Kasumi-1 (cell line): Measurements from ENCODE around the gene CLDN34.
A peak's percentile ranks its signal among the peaks of the same experiment; 100 is the strongest.

ENCODE experiments used
- DNase-seq, 2 experiments: peaks; one replicate each; lab custom pipeline; 2025; lab: John Stamatoyannopoulos, UW

CLDN34 gene

DNA sequence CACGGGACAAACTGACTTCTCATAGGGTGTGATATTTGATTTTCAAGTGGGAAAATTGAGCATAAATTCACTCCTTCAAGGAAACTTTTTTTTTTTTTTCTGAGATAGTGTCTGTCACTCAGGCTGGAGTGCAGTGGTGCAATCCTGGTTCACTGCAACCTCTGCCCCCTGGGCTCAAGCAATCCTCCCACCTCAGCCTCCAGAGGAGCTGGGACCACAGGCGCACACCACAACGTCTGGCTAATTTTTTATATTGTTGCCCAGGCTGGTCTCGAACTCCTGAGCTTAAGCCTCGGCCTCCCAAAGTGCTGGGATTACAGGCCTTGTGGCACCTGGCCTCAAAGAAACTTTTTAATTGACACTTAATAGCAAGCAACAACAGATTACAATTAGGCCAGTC lies 13.8 kb downstream of the CLDN34 start:
- no peak for DNase-seq

DNA sequence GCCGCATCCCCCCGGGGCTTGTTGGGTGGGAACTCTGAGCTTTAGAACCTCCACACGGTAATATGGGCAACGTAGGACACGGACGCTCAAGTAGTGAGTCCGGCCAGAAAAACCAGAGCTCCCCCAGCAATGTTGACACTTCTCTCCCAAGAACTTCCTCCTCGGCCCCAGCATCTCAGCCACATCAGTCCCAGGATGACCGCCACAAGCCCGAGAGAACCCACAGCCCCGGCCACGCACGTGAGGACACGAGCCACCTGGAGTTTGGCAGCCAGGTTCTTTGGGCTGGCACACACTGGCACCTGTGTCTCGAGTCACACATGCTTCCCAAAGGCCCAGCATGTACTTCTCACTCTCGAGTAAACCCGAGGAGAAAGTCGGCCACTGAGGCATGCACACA lies 16.3 kb downstream of the CLDN34 start:
- no peak for DNase-seq

DNA sequence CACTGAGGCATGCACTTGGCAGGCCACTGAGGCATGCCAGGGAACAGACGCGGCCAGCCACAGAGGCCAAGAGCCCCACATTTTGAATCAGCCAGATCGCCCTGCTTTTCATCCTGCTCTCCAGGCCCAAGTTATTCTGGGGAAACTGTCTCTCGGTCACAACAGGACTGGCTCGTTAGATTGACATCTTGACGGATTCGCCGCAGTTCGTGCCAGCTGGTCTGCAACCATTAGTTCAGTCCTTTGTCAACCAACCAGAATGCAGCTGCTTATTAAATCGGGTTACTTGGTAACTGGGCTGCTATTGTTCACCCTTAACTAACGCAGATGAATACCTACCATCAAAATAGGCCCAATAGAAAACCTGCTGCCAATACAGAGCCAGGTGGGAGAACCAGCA lies 16.7 kb downstream of the CLDN34 start:
- no peak for DNase-seq

DNA sequence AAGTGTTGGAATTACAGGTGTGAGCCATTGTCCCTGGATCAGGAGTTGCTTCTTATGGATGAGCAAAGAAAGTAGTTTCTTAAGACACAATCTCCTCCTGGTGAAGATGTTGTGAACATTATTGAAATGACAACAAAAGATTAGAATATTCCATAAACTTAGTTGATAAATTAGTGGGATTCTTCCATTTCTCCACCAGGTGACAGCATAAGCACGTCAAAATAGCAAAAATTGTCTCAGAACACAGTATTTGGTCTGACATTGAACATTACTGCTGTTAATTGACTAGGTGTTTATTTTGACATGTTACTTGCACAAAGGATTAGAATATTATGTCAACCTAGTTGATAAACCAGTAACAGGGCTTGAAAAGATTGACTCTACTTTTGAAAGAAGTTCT lies 21.6 kb downstream of the CLDN34 start:
- peak; percentile 7 to 27 for DNase-seq

DNA sequence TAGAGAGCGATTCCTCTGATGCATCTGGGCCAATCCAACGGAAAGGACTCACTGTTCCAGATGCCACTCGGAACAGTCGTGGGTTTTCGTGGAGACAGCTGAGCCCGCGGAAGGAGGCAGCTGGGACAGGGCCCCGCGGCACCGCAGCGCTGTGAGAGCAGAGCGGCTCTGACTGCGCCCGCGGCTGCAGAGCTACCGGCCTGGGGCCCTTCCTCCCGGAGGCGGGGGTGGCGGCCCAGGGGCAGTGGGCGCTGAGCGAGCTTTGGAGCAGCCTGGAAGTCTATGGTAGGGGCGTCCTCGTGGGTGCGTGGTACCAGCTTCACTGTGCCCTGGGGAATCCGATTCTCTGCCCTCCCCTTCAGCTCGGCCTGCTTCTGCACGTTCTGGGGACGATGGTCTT lies 24.9 kb downstream of the CLDN34 start:
- DNase-seq = no peak

DNA sequence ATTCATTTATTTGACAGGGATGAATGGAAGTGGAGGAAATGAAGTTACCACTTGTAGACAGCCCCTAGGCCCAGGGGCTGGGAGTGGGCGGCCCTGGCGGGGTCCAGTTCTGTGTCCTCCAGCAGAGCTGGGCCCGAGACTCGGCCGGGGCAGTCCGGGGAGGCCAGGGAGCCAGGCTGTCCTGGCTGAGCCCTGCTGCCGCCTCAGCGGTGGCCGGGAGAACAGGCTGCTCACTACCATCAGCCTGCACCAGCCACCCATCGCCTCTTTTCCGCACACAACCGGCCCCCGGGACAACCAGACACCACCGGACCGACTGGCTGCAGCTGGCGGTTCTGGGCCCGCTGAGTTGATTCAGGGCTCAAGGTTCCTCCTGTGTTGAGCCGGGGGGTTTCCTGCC lies 25.6 kb downstream of the CLDN34 start:
- no peak for DNase-seq

DNA sequence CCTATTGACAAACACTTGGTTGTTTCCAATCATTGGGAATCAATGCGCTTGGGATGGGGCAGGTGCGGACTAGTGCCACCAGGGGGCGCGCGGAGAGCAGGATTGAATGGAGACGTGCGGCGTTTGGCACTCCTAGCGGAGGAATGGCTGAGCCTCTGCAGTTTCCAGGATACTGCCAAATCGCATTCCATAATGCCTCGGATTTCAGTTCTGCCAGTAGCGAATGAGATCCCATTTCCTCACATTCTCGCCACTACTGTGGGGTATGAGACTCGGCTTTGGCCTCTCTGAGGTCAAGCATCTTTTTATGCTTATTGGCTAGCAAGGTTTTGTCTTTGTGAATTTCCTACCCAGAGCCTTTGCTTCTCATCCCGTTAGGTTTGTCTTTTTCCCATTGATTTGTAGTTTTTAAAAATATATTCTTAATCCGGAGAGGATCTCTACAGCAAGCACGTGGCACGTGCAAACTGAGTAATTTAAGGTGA lies 28.7 kb downstream of the CLDN34 start:
- DNase-seq = peak in 1 of 2 experiments; percentile 7

DNA sequence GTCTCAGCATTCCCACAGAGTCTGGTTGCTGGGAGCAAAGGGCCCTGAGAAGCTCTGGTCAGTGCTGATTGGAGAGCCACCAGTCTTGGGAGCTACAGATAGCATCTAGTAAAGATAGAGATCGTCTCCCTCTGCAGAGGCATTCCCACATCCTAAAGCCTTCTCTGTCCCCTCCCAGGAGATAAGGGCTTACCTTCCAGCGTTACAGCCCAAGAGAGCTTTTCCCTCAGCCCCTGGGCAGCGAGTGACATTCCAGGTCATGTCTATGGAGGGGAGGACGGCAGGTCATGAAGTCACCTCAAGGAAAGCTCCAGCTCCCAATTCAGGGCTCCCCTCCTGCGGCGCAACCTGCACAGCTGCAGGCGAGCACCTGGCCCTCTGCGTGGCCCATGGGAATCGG lies 29.9 kb downstream of the CLDN34 start:
- no peak for DNase-seq

DNA sequence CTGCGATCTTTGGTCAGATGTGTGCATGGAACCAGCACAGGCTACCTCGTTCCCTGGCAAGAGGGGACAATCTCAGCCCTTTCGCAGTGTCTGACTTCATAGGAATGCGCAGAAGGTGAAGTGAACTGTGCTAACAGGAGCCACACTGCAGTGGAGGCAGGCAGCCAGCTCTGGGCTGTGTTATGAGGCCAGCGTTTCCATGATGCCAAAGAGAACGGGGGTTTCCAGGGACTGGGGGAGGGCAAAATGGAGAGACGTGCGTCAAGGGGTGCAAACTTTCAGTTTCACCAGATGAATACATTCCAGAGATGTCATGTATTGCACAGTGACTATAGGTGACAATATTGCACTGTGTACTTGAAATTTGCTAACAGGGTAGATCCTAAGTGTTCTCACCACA lies 30.4 kb downstream of the CLDN34 start:
- no peak for DNase-seq

DNA sequence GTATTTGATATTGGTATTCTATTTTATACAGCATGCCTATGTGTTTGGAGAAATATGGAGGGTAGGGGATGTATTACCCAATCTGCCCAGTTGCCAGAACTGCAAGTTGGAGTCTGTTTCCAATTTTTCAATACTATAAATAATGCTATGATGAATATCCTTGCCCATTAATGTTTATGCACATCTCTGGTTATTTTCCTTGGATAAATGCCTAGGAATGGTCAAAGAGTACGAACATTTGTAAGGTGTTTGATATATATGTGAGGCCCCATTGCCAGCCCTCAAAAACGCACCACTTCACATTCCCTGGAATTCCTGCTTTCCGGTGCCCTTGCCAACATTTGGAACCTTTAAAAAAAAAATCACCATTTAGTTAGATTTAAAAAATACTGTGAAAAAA lies 34.3 kb downstream of the CLDN34 start:
- DNase-seq = no peak

DNA sequence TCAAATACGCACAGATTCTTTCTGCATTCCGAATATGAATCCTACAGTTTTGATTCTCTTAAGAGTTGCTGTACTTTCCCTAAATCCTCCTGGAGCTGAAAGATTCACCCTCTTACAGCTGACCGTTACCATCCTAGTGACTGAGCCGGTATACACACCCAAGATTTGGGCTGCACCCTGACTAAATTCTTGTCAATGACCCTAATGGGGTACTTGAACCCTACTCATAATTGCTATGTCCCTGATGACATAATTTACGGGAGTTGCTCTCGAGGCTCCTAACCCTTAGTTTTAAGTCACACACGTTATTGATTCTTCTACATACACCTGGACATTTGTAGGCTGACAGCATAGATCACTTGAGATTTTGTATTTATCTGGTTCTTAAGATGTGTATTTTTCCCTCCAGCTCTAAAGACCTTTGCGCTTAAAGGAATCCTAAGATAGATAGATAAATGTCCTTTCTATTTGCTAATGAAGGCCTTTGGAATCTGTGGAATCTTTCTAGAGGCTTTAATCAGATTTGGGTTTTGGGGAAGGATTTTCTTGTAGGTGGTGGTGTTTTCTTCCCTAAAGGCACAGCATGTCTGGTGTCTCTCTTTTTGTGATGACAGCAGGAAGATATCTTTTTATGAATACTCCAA lies 37.8 kb downstream of the CLDN34 start:
- DNase-seq = no peak

DNA sequence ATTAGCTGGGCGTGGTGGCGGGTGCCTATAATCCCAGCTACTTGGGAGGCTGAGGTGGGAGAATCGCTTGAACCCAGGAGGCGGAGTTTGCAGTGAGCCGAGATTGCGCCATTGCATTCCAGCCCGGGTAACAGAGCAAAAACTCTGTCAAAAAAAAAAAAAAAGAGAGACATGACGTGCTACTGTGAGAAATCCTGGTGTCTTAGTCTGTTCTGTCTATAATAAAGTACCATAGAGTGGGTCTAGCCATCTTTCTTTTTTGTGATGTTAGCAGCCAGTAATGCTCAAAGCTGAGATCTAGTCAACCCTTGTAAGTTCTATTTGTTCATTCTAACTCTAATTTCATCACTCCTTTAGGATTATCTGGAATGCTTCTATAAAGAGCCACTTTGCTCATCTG lies 38.9 kb downstream of the CLDN34 start:
- DNase-seq = no peak

DNA sequence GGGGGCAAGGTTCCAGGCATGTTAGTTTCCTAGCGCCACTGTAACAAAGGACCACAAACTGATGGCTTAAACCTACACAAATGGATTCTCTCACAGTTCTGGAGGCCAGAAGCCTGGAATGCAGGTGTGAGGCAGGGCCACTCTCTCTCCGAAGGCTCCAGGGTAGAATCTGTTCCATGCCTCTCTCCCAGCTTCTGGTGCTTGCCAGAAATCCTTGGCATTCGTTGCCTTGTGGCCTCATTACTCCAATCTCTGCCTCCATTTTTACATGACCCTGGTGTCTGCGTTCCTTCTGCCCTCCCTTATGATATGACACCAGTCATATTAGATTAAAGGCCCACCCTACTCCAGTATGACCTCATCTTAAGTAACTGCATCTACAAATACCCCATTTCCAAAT lies 39.6 kb downstream of the CLDN34 start:
- DNase-seq = no peak

DNA sequence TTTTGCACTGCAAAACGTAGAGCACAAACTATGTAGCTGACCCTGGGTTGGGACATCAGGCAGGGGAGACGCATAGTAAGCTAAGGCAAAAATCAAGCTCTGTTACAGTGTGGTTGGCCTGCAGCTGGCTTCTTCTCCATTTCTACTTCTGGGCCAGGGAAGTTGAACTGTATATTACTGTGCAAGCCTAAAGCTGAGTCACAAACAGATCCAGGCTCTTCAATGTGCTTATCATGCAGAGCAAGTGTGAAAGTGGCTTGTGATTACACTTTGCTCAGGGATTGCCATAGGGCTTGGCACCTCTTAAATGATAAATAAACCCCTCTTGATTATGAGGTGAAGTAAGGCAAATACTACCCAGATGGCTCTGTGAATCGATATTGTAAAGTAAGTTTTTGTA lies 40.5 kb downstream of the CLDN34 start:
- DNase-seq = peak; percentile 2 to 10

DNA sequence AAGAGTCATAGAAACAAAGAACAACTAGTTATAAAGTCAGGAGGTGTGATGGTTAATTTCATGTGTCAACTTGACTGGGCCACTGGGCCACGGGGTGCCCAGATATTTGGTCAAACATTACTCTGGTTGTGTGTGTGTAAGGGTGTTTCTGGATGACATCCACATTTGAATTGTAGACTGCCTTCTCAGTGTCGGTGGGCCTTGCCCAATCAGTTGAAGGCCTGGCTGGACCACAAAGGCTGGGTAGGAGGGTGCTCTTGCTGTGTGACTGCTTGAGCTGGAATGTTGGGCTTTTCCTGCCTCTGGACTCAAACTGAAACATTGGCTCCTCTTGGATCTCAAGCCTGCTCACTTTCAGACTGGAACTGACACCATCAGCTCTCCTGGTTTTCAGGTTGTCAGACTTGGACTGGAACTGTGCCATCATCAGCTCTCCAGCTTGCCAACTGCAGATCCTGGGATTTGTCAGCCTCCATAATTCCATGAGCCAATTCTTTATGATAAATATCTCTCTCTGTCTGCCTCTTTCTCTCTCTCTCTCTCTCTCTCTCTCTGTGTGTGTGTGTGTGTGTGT lies 41.4 kb downstream of the CLDN34 start:
- no peak for DNase-seq

DNA sequence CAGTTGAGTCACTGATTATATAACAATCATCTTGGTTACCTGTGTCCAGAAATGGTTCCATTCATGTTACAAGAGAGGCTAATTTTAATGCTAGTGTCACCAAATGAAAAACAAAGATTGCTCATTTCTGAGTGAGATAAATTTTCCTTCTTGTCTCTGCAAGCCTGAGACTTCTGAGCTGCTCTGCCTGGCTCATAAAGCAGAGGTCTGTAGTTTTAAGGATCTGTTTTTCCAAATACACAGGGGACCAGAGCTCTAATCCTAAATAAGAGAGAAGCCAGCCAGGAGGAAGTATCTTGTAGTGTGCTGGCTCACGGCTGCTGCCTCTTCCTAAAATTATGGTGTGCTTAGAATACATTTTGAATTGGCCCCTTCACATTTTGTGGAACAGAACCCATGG lies 42.6 kb downstream of the CLDN34 start:
- DNase-seq = no peak

DNA sequence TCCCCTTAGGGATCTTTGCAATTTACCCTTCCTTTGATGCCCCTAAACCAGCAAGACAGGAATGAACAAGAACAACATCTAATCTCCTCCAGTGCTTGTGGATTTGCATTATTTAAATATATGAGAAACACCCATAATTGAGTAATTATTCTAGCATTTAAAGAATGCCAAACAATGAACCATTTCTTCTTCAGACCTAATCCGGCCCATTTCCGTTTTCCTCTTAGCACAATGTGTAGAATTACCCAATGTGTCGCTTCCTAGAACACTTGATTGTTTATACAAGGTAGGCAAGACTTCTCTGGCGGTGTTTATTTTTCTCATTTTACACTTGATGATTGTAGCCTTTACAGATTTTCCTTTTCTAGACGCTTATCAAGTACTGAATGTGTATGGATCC lies 43.5 kb downstream of the CLDN34 start:
- DNase-seq = no peak

DNA sequence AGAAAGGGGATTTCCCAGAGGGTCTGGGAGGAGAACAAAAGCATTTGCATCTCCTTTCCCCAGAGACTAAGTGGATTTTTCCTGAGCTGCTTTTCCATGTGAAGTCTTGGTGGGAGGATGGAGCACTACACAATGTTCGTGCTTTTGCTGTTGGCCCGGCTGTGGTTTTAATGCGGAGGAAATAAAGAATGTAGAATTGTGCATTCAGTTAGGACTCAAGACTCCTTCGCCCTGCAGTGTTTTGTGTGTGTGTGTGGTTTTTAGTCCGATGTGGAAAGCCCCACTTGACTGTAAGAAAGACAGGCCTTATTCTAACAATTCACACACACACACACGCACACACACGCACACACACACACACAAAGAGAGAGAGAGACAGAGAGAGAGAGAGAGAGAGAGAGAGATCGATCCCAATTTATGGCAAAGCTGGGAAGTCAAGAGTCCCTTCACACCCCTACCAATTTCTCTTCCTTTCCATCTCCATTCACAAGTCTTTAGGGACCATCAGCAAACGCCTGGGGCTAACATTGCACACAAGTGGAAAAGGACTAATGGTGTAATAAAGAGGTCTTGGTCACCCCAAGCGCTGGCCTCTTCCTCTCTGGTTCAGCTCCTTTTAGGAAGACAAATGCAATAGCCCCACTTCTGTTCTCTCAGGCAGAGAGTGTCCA lies 44.2 kb downstream of the CLDN34 start:
- DNase-seq = no peak

DNA sequence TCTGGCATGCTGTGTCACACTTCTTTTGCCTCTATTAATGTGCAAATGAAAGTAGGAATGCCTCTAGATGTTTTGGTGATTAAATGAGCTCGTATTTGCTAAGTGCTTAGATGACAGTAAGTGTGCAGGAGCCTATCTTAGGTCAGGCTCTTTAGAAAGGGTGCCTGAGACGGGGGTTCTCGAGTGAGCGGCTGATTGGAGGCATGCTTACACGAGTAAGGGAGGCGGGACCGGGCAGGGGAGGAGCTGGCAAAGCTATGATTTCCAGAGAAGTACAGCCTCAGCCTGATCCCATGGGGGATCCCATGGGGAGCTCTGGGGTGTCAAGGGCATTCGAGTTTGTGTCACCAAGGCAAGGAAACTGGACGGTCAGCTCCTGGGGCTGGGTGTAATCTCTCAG lies 44.8 kb downstream of the CLDN34 start:
- DNase-seq = no peak

DNA sequence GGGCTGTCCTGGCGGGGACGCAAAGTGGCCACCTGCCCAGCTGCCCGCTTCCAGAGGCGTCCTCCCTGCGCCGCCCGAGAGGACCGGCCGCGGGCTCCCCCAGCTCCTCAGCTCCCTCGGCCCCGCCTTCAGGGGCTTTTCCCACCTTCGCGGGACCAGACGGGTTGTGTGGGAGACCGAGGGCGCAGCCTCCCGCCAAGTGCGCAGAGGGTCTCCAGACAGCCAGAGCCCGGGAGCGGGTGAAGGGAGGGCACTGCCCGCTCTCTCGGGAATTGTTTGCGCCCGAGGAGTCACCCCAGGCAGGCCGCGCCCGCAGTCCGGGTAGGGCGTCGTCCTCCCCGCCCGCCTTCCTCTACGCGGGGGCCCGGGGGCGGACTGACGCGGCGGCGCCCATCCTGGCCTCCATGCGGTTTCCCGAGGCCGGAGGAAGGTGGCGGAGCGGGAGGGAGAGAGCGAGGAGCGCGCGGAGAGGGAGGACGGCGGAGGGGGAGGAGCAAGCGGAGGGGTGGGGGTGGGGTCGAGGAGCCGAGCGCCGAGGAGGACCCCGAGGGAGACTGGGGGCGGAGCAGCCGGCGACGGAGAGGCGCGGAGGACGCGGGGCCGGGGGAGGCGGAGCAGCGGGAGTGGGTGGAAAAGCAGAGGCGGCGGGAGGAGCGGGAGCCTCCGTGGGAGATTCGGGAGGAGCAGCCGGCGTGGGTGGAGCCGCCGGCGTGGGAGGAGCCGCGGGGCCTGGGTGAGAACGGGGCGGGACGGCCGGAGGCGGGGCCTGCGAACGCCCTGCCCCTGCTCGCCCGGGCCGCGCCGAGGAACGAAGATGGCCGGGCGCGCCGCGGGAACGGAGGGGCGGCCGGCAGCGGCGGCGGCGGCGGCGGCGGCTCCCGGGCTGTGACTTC lies 47.5 kb downstream of the CLDN34 start:
- peak; percentile 60 to 72 for DNase-seq

DNA sequence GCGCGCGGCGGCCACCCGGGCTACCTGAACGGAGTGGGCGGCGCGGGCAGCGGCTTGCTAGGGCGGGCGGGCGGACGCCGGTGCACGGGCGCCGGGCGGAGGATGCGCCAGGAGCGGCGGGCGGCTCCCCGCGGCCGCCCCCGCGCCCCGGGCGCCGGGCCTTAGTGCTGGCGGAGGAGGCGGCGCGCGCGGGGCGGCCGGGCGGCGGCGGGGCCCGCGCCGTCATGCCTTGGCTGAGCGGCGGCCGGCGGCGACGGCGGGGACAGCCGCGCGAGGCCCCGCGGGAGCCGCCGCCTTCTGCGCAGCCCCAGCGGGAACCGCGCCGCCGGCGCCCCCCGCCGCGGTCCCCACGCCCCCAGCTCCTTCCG lies 48.2 kb downstream of the CLDN34 start:
- no peak for DNase-seq

DNA sequence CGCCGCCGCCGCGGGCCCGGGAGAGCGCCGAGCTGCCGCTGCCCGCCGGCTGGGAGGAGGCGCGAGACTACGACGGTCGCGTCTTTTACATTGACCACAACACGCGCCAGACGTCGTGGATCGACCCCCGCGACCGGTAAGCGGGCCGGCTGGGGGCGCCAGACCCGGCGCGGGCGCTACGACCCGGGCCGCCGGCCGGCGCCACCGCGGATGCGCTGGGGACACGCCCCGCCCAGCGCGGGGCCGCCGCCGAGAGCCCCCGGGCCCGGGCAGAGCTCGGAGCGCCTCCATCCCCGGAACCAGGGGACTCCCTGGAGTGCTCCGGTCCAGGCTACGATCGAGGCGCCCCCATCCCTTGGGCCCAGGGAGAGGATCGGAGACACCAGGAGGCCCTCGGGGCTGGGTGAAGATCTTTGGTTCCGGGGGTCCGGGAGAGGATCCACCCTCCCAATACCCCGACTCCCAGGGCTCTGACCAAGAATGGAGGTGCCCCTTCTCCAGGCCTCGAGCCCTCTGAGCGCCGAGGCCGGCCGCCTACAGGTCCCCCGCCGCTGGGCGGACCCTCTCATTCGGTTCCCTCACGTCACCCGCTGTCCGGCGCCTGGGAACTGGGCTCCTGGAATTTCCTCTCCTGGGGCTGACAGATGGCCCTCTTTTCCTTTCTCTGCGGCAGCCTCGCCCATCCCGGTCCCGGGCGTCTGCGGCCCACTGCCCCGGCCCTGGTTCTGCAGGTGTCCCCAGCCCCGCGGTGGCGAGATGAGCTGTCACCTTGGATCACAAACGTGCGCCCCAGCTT lies 48.8 kb downstream of the CLDN34 start:
- no peak for DNase-seq
